ENCODE measurements around the gene PEAK3. TPM values are rescaled to one million over a fixed set of nuclear protein-coding genes. Genes with fewer than 3 reads are reported as not detected.

Gene PEAK3
- total RNA-seq, 1 experiment from 2014 or later = not detected

GRCh38 chr19:2275588-2276428 is 6.2 kb downstream of the PEAK3 start:
- BruUV-seq (replicated peaks) = no TSS peak
- ChIA-PET CTCF (interaction anchor here (0.6 to 2.4 kb wide), 3 partner anchors 15 to 116 kb away, joined by 6 to 10 read pairs (median 7); partner anchors contain the start of gene PLEKHJ1), POLR2A (no interaction called here)
- no peaks in the 10 kb centered on the region for H3K27me3 Mint-ChIP-seq (ENCODE audit: insufficient read depth, unreplicated experiment)
- intact Hi-C loops (cut with micrococcal nuclease) = loop anchor here (1.0 to 10.0 kb wide), 2 partner anchors 115 to 339 kb away; no protein-coding TSS in a partner anchor
- TF ChIP-seq CTCF (IDR thresholded peaks at IDR 0.05; ENCODE audit: unreplicated experiment) = no peak
- no peak for DNase-seq (ENCODE audit: unreplicated experiment)
- H3K9me3 Mint-ChIP-seq (ENCODE audit: unreplicated experiment) = no peaks in the 10 kb centered on the region
- peaks cover 19% of the 10 kb centered on the region for H3K4me1 Mint-ChIP-seq (ENCODE audit: insufficient read depth, unreplicated experiment)
- H3K4me3 Mint-ChIP-seq (ENCODE audit: unreplicated experiment) = no peak overlapping the region
- H3K36me3 Mint-ChIP-seq (ENCODE audit: insufficient read depth, unreplicated experiment) = peaks cover 57% of the 10 kb centered on the region
- no peak overlapping the region for H3K27ac Mint-ChIP-seq (ENCODE audit: low read depth, unreplicated experiment)

- intact Hi-C loops (cut with micrococcal nuclease) = loop anchor here (1.0 to 10.0 kb wide), 2 partner anchors 116 to 340 kb away; no protein-coding TSS in a partner anchor
- TF ChIP-seq CTCF (IDR thresholded peaks at IDR 0.05; ENCODE audit: unreplicated experiment) = peak; percentile 60
- H3K36me3 Mint-ChIP-seq (ENCODE audit: insufficient read depth, unreplicated experiment) = peaks cover 60% of the 10 kb centered on the region
- no peaks in the 10 kb centered on the region for H3K9me3 Mint-ChIP-seq (ENCODE audit: unreplicated experiment)
- peak; percentile 74 for DNase-seq (ENCODE audit: unreplicated experiment)
- ChIA-PET CTCF (interaction anchor here (0.6 to 2.4 kb wide), 11 partner anchors 8 to 133 kb away, joined by 3 to 10 read pairs (median 6); partner anchors contain the start of gene PLEKHJ1), POLR2A (no interaction called here)
- peaks cover 19% of the 10 kb centered on the region for H3K4me1 Mint-ChIP-seq (ENCODE audit: insufficient read depth, unreplicated experiment)
- BruUV-seq (replicated peaks) = no TSS peak
- no peaks in the 10 kb centered on the region for H3K27me3 Mint-ChIP-seq (ENCODE audit: insufficient read depth, unreplicated experiment)
- peak overlapping the region; percentile 28 for H3K4me3 Mint-ChIP-seq (ENCODE audit: unreplicated experiment)
- H3K27ac Mint-ChIP-seq (ENCODE audit: low read depth, unreplicated experiment) = no peak overlapping the region
Measured at GRCh38 chr19:2274931-2275535, 6.9 kb downstream of the PEAK3 start.

GRCh38 chr19:2274185-2274711 is 7.7 kb downstream of the PEAK3 start:
- peaks cover 19% of the 10 kb centered on the region for H3K4me1 Mint-ChIP-seq (ENCODE audit: insufficient read depth, unreplicated experiment)
- no peaks in the 10 kb centered on the region for H3K9me3 Mint-ChIP-seq (ENCODE audit: unreplicated experiment)
- H3K36me3 Mint-ChIP-seq (ENCODE audit: insufficient read depth, unreplicated experiment) = peaks cover 64% of the 10 kb centered on the region
- POLR2A ChIA-PET = interaction anchor here (0.8 to 1.5 kb wide), 2 partner anchors 35 to 37 kb away, joined by 3 read pairs; no protein-coding TSS in a partner anchor
- CTCF ChIA-PET = interaction anchor here (0.5 to 2.4 kb wide), 16 partner anchors 9 to 133 kb away, joined by 3 to 10 read pairs (median 4); partner anchors contain the start of gene PLEKHJ1
- intact Hi-C loops (cut with micrococcal nuclease) = loop anchor here (10.0 kb wide), 1 partner anchor 341 kb away; no protein-coding TSS in a partner anchor
- BruUV-seq (replicated peaks) = no TSS peak
- no peak for DNase-seq (ENCODE audit: unreplicated experiment)
- H3K4me3 Mint-ChIP-seq (ENCODE audit: unreplicated experiment) = peak overlapping the region; percentile 50
- H3K27ac Mint-ChIP-seq (ENCODE audit: low read depth, unreplicated experiment) = no peak overlapping the region
- no peaks in the 10 kb centered on the region for H3K27me3 Mint-ChIP-seq (ENCODE audit: insufficient read depth, unreplicated experiment)
- TF ChIP-seq CTCF (IDR thresholded peaks at IDR 0.05; ENCODE audit: unreplicated experiment) = no peak
